Peyer's patch (tissue), 4 donors: ENCODE data around the gene ATP8A1.

Source experiments
- POLR2A ChIP-seq, 2 donors: fragments of 450-650 bp; IDR thresholded peaks; one replicate each; pipeline ENCODE4 v1.5.1; 2017; ENCODE audit warnings: antibody characterized with exemption in 2 of 2, mild to moderate bottlenecking in 2 of 2, moderate library complexity in 2 of 2
- TF ChIP-seq, protein P1 (sequence below), 6 experiments: fragments of 450-650 bp in 4 of 6; fragments of 200-600 bp in 2 of 6; sonication (generic) in 1 of 6; IDR thresholded peaks; one replicate each; pipeline ENCODE4 v1.5.1; 2017 to 2019; ENCODE audit warnings: antibody characterized with exemption in 6 of 6, mild to moderate bottlenecking in 3 of 6, moderate library complexity in 1 of 6

DNA sequence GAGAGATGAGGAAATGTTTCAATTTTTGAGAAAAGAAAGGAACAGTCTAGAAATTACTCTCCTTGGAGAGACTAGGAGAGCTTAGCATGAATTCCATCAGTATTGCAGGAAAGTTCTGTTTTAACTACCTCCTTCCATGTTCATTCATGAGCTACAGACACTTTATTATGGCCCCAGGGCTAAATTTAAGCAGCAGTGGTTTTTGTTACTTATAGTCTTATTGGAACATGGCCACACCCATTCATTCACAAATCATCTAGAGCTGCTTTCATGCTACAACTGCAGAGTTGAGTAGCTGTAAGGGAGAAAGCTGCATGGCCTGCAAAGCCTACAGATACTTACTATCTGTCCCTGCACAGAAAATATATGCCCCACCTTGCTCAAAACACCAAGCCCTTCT lies 178.0 kb downstream of the ATP8A1 start:
- TF ChIP-seq, protein P1, sequence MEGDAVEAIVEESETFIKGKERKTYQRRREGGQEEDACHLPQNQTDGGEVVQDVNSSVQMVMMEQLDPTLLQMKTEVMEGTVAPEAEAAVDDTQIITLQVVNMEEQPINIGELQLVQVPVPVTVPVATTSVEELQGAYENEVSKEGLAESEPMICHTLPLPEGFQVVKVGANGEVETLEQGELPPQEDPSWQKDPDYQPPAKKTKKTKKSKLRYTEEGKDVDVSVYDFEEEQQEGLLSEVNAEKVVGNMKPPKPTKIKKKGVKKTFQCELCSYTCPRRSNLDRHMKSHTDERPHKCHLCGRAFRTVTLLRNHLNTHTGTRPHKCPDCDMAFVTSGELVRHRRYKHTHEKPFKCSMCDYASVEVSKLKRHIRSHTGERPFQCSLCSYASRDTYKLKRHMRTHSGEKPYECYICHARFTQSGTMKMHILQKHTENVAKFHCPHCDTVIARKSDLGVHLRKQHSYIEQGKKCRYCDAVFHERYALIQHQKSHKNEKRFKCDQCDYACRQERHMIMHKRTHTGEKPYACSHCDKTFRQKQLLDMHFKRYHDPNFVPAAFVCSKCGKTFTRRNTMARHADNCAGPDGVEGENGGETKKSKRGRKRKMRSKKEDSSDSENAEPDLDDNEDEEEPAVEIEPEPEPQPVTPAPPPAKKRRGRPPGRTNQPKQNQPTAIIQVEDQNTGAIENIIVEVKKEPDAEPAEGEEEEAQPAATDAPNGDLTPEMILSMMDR (IDR thresholded peaks at IDR 0.05): no peak
- TF ChIP-seq POLR2A (IDR thresholded peaks at IDR 0.05): no peak
